Dendritic cell treated with granulocyte-macrophage colony-stimulating factor and Interleukin-4, amounts not matched to agents 40 ng/mL and 50 ng/mL, for 4 days (primary cell): ENCODE results near the gene COL5A2.

Experiments used
- H3K27ac Mint-ChIP-seq: one replicate; pipeline ENCODE4 v1.8.0; 2022; ENCODE audit warnings: mild to moderate bottlenecking, mixed read lengths
- H3K27me3 Mint-ChIP-seq: one replicate; pipeline ENCODE4 v1.8.0; 2022; ENCODE audit warnings: mild to moderate bottlenecking, mixed read lengths
- H3K36me3 Mint-ChIP-seq: one replicate; pipeline ENCODE4 v1.8.0; 2022; ENCODE audit warnings: low read depth, mixed read lengths
- H3K4me1 Mint-ChIP-seq: one replicate; pipeline ENCODE4 v1.8.0; 2022; ENCODE audit warnings: low read depth, mixed read lengths
- H3K4me3 Mint-ChIP-seq: one replicate; pipeline ENCODE4 v1.8.0; 2022; ENCODE audit warnings: mild to moderate bottlenecking, moderate library complexity, mixed read lengths
- H3K9me3 Mint-ChIP-seq: one replicate; pipeline ENCODE4 v1.8.0; 2022; ENCODE audit warnings: mixed read lengths
- intact Hi-C: fragments of 100-400 bp; cut with micrococcal nuclease; formaldehyde crosslinking; loops from one replicate; pipeline ENCODE4 v1.15.0; 2022

Gene COL5A2

GRCh38 chr2:188984065-188984491, 195.5 kb downstream of the COL5A2 start:
- intact Hi-C loops: no loop called here
- Mint-ChIP-seq H3K36me3 (no peaks in the 10 kb centered on the region), H3K4me3 (no peak overlapping the region), H3K27me3 (no peaks in the 10 kb centered on the region), H3K4me1 (no peaks in the 10 kb centered on the region), H3K9me3 (no peaks in the 10 kb centered on the region), H3K27ac (no peak overlapping the region)

GRCh38 chr2:188983427-188984064, 196.0 kb downstream of the COL5A2 start:
- Mint-ChIP-seq H3K9me3 (no peaks in the 10 kb centered on the region), H3K36me3 (no peaks in the 10 kb centered on the region), H3K27ac (no peak overlapping the region), H3K4me1 (no peaks in the 10 kb centered on the region), H3K27me3 (no peaks in the 10 kb centered on the region), H3K4me3 (no peak overlapping the region)
- intact Hi-C loops: no loop called here
